GM21576 (cell line): ENCODE measurements around the gene ATN1.

Source experiments
- ATAC-seq: cut with Tn5 transposase; IDR thresholded peaks from one replicate; pipeline ENCODE4 v1.9.1; 2021; ENCODE audit warnings: mild to moderate bottlenecking, moderate library complexity; ENCODE audit not compliant: unreplicated experiment

The ATN1 gene

DNA sequence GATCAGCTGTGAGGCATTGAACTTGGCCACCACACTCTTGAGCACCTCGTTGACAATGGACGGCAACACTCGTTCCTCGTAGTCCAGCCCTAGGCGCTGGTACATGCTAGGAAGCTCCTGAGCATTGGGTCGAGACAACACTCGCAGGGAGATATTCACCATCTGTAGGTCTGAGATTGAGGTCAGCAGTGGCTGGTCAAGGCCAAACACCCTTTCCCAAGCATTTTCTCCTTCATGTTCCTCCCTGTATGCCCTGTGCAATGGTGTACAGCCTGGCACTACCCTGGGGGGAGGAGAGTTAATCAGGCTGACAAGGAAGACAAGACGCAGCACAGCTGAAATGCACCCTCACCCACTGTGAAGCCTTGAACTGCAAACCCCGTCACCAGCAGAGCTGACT lies 40.7 kb downstream of the ATN1 start:
- ATAC-seq, result no peak

DNA sequence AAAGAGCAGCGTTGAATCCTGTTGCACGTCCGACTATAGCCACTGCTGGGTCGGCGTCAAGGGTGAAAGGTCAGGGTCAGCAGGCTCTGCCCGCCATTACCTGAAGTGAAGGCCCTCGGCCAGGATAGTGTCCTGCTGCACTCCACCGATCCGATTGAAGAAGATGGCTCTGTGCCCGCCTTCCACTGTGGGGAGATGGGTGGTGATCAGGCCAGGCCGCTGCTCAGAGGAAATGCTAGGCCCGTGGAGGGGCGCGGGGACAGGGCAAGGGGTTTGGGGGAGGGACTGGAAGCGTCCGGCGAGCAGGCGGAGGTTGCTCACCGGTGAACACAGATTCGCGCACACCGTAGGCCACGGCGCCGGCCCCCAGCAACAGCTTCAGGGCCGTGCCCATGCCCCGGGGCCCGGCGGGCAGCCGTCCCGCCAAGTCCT lies 42.4 kb downstream of the ATN1 start:
- no peak for ATAC-seq

DNA sequence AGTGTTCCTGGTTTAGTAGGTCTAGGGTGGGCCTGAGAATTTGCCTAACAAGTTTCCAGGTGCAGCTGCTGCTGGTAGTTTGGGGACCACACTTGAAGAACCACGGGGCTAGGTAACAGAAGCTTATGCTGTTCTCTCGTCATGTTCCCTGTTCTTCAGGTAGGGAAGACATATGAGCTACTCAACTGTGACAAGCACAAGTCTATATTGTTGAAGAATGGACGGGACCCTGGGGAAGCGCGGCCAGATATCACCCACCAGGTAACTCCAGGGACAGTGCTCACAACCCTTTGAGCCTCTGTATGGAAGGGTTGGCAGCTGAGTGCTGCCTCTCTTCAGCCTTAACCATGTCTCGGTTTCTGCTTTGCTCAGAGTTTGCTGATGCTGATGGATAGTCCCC lies 46.4 kb downstream of the ATN1 start:
- ATAC-seq, result no peak

DNA sequence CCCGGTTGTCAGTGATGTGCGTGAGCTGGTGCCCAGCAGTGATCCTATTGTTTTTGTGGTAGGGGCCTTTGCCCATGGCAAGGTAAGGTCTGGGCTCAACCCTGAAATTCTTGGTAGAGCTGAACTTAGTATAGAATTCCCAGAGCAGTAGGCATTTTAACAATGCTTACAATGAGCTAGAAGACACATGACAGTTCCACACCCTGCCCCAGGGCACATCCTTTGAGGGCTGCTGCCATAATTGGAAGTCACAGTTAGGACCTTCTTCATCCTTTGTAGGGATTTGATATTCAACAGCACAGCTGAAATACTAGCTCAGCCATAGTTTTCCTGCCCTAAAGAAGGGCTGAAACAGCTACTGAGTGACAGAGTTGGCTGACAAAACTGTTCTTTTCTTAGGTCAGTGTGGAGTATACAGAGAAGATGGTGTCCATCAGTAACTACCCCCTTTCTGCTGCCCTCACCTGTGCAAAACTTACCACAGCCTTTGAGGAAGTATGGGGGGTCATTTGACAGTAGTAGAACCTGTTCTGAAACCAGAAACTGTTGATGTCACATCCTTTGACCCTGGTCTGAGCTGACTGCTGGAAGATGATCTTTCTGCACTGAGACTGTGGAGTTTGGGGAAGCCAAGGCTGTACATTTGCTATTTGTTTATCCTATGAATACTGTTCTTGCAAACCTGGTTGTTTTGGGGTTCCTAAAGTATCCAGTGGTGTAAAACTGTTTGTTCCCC lies 47.7 kb downstream of the ATN1 start:
- ATAC-seq, result no peak

DNA sequence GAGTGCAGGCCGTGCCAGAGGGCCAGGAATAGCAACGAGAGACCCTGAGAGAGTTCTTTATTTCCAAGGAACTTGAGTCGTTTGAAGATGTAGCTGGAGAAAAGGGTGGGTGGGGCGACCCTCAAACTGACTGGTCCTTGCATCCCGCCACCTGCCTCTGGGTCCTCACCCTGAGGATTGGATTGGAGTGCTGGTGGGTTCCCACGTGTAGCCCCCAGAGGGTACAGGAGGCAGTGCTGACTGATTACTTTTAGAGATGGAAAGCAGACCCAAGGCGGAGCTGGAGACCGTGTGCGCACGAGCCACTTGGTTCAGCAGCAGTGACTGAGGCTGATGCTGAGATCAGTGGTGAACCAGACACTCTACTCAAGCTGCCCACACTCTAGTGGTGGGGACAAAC lies 49.9 kb downstream of the ATN1 start:
- ATAC-seq, result no peak

DNA sequence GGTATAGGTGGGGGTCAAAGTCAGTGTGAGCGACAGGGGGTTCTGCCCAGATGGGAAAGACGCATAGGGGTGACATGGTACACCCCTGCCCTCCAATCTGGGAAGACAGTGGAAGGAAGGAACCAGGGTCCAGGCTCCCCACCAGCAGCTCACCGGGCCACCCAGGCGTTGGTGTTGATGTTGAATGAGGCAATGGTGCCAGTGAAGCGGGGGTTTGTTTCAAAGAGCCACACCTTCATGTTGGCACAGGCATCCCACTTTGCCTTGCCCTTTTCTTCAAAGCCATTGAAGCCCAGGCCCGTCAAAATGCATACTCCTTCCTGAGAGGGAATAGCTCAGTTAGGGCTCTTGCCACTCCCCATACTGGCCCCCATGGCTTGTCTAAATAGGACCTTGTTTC lies 50.4 kb downstream of the ATN1 start:
- no peak for ATAC-seq

DNA sequence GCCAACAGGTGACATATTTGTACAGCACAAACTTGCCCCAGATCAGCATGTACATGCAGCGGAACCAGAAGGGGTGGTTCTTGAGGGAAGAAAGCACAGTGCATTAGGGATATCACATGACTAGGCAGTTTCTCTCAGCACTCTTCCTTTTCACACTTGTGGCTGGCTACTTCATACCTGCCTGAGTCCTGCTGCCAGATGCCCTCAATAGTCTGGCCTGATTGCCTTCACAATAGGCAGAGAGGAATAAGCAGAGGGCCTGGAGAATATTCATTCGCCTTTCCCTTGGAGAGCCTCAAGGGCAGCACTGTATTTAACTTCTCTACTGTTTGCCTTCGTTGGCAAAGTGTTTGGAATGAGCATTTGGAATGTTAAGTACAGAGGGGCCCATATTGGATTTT lies 50.9 kb downstream of the ATN1 start:
- ATAC-seq, result no peak

DNA sequence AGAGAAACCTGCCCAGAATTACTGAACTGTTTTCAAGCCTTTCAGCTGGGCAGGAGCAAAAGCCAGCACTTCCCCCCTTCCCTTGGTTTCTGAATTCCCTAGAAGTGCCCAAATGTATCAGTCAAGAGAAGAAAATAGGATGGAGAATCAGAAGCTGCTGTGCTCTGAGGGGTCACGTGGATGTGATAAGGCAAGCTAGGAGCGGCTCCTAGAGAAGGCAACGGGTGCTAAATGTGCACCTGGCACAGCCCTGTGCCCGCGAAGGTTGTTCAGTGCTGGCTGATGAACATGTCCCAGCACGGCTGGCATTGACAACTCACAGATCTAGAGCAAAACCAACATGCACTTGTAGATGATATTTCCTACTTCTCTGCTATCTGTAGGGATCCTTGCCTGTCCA lies 51.3 kb downstream of the ATN1 start:
- no peak for ATAC-seq

DNA sequence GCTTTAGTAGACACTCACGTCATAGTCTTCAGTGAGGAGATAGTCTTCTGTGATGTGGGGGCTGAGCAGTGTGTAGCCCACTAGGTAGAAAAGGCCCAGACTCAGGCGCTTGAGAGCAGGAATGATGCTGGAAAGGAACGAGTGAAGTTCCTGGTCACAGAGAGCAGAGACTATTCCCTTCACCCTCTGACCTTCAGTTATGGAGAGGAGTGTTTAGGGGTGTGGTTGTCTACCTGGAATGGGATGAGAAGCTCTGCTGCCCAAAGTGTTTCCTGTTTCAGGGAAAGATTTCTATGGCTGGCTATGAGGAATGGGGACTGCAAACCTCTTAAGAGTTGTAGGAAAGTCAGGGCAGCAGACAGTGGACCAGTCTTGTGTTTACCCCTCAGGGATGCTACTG lies 51.7 kb downstream of the ATN1 start:
- no peak for ATAC-seq

DNA sequence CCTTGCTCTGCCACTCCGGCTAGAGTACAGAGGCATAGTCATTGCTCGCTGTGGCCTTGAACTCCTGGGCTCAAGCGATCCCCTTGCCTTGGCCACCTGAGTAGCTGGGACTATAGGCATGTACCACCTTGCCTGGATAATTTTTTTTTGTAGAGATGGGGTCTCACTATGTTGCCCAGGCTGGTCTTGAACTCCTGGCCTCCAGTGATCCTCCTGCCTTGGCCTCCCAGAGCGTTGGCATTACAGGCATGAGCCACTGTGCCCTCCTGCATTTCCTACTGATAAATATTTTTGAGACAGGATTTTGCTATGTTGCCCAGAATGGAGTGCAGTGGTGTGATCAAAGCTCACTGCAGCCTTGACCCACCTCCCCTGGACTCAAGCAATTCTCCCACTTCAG lies 52.3 kb downstream of the ATN1 start:
- ATAC-seq, result no peak

DNA sequence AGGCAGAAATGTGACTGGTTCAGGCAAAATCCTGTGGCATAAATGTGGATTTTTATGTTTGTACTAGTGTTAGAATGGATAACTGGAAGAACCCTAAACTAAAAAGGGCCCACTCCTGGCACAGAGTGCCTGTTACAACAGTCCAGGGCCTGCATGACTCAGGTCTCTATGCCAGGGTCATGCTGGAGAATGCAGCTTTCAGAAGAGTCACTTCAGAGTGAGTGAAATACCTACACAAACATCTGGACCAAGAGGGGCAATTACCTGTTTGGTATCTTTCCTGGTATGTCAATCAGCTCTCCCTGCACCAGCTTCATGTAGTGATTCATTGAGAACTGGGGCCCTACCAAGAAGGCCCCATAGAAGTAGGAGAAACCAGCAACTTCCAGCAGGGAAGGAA lies 53.0 kb downstream of the ATN1 start:
- ATAC-seq, result no peak

DNA sequence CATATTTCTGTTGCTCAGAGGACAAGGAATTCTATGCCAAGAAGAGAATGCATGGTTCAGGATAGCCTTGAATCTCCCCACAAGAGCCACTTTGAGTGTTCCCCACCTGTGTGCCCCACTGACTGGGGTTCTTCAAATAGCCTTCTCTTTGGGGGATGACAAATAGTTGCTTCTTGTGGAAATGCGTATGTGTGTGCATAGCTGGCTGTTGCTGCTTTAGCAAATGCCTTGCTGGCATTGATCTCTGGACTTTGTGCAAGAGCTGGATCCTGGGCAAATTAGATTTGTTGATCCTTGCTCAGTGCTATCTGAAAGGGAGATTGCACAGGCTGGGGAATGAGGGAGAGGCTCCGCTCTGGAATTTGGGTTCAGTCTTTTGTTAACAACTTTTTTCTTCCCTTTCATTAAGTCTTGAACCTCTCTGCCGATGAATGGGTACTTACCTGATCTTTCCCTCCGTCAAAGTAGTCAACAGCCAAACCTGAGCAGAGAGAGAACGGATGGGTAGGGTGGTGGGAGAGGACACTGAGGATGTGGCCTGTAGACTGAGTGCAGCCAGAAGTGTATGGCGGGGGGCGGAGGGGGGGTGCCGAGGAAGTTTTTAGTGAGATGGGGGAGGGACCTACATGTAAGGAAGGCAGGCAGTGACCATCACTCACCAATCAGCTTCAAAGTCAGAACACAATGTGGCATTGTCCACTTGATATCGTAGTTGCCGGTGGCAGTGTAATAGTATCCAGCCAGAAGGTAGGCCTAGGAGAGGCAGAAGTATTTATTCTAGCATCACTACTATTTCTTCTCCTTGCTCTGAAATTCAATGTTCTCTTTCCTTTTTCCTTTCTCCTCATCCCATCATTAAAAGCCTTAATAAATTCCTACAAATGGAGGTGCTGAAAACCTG lies 53.6 kb downstream of the ATN1 start:
- no peak for ATAC-seq

DNA sequence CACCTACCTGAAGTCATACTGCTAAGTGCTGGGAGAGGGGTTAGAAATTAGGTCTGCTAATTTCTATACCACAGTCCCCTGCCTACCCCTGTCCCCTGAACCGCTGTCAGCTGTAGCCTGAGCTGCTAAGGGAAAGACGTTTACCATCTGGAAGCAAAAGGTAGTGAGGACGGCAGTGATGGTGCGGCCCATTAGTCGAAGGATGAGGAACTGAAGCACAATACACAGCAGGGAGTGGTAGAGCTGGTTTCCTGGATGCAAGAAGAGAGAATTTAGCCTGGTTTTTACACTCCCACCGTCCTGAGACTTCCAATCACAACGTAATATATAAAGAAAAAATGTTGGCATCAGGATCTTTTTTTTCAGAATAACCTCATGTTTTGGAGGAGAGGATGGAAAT lies 54.8 kb downstream of the ATN1 start:
- no peak for ATAC-seq

DNA sequence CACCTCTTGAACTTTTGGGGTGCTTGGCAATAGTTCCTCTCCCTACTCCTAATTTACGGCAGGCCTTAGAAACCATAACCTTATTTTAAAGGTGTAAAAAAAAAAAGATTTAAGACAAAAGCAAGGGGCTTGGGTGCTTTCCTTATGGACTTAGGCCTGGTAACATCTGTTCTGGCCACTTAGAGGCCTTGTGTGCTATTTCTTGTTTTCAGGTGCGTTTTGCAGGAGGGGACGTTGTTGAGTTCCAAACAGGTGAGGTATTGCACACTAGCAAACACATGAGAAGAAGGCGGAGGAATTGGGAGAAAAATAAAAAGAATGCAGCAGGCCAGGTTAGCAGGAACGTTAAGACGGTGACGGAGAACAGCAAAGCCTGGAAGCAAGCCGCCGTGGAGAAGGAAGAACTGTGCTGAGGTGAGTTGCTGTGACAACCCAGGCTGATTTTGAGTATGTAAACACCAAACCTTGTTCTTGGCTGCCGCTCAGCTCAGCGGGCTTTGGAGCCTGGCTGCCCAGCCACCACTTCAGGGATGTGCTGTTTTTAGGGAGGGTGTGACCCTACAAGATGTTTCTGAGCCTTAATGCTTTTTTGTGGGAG lies 60.3 kb downstream of the ATN1 start:
- ATAC-seq, result no peak
